Right hindlimb (tissue), 1 donor: Measurements from ENCODE around the gene AEBP1.

Experiments
- DNase-seq: peaks from one replicate; pipeline ENCODE4 v3.0.0-alpha.2; 2018

Gene AEBP1

DNA sequence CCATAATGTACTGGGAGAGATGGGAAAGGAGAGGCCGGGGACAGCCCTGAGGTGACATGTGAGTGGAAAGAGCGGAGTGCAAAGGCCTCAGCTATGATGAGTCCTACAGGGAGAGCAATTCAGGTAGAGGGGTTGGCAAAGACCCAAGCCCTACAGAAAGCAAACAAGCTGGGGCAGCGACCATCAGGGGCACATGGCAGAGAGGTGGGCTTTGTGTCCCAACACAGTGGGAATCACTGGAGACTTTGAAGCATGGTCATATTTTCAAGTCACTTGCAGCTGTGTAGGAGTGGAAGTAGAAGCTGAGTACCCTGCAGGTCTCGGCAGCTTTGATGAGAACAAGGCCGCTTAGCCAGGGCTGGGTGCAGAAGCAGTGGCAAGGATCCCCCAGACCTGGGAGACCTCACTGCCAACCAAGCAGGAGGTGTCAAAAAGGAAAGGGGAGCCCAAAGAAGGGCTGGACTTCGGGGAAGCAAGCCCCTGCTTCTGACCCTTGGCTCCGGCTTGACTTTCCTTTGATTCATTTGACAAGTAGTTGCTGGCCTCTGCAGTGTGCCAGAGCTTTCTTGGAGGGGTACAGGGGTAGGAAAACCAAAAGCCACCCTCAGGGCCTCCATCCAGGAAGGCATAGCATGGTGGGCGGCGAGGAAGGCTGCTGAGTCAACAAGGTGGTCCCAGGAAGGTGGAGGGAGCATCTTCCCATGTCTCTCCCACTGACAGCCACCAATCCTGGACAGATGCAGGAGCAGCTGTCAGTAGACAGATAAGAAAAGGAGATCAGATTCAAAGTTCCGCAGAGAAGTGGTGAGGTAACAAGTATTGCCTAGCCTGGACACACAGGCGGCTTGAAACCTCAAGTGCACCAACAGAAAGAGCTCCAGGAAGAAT lies 36.8 kb upstream of the AEBP1 start:
- peak; percentile 18 for DNase-seq

DNA sequence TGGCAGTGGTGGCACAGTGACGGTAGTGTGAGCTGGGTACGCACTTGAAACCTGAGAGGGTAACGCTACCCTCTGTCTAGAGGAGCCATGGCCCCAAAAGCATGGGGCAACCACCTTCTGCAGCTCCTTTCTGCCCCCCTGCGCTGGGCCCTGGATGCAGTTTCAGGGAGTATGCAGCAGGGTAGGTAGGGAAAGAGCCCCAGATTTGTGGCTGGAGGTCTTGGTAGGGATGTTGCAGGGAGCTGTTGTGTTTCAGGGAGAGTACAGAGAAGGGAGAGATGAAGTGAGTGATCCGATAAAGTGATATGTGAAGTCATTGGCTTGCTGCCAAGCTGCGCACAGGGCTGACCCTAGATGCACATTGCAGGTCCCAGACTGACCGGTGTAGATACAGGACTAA lies 36.1 kb upstream of the AEBP1 start:
- DNase-seq, result no peak

DNA sequence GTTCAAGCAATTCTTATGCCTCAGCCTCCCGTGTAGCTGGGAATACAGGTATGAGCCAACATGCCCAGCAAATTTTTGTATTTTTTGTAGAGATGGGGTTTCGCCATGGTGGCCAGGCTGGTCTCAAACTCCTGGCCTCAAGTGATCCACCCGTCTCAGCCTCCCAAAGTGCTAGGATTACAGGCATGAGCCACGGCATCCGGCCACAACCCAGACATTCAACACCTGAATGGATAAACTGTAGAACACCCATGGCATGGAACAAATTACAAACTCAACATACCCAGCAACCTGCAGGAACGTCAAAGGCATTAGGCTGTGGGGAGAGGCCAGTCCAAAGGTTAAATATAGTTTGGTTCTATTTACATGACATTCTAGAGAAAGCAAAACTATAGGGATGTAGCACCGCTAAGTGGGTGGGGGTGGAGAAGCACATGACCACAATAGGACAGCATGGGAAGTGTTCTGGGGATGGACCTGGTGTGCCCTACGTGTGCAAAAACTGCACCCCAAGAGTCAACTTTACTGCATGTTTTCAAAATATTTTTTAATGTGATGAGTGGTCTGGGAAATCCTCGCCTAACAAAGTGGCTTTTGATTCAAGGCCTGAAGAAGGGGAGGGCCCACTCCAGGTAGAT lies 32.3 kb upstream of the AEBP1 start:
- no peak for DNase-seq

DNA sequence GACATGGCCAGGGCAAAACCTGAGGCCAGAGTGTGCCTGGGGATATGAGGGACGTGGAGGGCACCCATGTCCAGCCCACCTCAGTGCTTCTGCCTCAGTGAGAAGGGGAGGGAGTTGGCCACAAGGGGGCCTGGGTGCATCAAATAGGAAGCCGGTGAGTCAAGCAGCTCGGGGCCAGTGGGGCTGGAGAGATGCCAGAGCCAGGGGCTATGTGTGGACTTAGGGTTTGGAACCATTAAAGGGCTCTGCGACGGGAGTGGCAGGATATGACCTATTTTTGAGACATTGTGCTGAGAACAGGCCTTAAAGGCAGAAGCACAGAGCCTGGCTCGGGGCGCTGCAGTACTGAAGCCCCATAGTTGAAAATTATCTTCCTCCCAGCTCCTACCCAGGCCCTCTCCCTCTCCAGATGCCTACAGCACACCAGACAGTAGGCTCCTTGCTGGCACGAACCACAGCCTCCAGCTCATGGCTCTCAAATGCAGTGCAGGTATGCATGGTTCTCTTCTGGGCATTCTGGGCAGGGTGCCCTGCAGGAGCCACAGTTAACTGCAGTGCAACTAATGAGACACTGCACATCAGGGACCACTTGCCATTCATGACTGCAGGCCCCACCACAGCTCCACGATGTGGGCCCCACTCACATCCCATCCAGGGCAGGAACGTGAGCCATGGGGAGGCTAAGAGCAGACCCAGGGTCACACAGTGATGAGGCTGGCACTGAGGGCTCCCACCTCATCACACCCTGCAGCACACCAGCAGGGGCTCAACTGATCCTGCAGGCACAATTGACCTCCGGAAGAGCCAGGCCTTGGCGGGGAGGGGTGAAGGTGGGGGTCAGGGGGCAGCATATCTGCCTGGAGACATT lies 31.5 kb upstream of the AEBP1 start:
- DNase-seq, result peak; percentile 64

DNA sequence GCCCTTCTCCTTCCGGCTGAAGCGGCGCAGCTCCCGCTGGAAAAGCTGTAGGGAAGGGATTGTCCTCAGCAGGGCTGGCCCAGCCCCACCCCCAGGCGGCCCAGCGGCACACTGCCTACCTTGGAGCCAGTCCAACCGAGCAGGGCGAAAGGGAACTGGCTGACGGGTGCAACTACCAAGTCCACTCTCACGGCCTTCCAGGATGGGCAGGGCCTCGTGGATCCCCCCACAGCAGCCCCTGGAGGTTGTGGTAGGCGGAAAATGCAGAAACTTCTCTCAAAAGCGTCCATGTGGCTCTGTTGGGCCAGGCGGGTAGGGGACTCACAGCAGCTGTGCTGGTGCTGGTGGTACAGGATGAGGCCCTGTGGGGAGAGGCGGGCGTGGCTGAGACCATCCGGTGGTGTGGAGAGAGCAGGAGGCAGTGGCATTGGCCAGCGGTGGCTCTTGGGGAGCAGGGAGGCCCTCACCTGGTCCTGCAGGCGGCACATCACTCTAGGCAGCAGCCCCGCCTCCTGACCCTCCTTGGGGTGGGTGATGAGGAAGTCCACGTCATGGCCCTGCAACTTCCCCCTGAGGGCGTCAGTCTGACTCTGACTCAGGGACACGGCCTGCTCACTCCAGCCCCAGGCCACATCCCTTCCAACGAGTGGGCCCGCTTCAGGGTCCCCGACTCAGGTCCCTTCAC lies 30.3 kb upstream of the AEBP1 start:
- DNase-seq, result peak; percentile 44

DNA sequence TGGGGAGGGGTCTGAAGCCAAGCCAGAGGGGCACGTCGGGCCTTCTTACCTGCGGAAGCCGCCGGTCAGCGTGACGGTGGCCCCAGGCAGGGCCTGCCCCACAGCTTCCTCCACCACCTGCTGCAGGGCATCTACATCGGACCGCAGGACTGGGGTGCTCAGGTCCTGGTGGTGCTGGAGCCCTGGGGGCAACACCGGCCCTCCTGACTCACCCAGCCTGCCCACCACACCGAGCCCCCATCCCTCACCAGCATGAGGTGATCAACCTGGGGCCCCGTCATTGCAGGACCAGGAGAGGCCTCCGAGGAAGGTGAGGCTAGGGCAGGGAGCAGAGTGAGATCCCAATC lies 29.8 kb upstream of the AEBP1 start:
- DNase-seq, result no peak

DNA sequence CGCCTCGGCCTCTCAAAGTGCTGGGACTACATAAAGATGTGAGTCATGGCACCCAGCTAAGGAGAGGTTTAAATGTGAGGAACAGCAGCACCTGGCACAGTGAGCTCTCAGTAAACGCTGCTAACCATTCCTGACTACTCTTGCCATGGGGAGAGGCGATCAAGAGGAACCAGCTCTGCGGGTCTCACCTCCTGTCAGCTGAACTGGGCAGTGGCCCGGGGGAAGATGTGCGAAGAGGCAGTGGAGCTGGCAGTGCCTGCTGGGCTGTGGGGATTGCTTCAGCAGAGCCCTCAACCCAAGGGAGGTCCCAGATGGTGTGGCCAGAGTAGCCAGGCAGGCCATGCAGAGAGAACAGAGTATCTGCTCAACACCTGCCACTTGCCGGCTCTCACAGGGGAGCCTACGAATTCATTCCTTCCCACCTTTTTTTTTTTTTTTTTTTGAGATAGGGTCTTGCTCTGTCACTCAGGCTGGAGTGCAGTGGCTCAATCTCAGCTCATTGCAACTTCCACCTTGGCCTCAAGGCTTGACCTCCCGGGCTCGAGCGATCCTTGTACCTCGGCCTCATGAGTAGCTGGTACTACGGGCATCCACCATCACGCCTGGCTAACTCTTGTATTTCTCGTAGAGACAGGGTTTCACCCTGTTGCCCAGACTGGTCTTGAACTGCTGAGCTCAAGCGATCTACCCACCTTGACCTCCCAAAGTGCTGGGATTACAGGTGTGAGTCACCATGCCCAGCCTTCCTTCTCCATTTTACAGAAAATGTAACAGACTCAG lies 28.7 kb upstream of the AEBP1 start:
- no peak for DNase-seq

DNA sequence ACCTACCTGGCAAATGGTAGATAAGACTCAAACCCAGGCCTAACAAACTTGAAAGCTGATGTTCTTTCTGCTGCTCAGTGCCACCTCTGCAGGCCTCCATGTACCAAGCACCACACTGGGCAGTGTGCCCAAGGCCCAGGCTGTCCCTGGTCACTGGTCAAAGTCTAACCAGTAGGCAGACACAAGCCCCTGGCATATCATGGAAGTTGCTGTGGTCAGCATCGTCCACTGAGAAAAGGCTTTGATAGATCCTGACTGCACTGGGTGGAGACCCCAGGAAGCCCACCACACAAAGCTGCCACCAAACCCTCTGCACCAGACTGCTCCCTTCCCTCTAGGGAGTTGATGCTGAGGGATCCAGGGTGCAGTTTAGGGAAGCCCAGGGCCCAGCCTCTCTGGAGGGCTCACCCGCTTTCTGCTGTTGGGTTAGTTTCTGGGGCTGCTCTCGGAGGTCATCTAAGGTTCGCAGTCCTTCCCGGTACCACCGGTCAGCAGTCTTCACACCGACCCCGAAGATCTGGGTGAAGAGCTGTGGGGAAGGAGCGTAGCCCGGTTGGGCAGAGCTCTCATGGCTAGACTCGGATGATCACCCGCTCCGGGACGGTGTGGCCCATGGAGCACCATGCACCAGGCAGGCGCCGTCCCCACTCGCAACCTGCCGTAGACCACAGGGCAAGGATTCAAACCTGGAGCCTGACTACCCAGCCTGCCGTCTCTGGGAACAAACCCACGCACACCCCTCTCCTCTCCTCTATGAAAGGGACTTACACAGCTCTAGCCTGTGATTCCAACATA lies 27.8 kb upstream of the AEBP1 start:
- no peak for DNase-seq

DNA sequence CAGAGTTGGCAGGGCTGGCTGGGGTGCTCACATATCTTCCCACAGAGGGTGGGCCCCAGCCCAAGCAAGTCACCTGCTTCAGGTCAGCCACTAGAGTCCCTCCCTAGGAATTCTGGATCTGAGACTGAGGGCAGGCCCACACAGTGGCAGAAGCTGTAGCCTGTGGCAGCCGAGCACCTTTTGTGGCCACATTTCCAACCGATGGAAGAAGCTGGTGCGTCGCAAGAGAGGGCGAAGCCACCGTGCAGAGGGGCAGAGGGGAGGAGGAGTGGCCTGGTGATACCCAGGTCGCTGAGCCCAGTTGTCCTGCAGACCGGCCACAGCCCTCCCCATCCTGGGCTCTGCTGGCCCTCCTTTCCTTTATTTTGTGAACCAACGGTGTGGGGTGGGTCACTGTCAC lies 27.1 kb upstream of the AEBP1 start:
- DNase-seq, result no peak

DNA sequence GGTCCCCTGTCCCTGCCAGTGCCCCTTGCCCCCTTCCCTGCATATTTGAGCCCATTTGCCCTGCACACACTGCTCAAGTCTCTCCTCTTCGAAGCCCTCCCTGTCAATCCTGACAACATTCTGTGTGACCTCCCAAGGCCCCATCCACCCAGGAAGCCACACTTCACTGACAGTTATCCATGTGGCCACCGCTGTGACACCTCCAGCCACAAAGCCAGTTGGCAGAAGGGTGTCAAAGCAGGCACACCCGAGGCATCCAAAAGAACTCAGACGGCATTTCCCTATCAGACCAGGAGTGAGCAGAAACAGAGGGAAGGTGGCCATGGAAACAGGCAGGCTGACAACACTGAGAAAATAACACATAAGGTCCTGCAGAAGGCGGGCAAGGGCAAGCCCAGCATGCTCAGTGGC lies 26.5 kb upstream of the AEBP1 start:
- no peak for DNase-seq

DNA sequence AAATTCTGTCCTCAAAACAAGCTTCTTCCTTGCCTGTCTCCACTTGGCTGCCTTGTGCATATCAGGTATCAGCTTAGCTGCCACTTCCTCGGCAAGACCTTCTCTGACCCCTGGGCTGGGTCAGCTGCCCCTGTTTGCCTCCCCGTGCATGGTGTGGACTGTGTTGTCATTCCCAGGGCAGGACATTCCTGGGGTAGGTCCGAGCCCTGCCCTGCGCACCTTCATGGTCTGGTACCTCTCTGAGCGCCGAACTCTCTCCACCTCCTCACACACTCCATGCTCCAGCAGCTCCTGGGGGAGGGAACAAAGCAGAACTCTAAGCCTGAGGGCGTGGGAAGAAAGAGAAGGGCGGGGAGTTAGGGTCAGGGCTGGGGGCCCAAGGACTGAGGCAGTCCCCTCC lies 25.6 kb upstream of the AEBP1 start:
- DNase-seq, result no peak

DNA sequence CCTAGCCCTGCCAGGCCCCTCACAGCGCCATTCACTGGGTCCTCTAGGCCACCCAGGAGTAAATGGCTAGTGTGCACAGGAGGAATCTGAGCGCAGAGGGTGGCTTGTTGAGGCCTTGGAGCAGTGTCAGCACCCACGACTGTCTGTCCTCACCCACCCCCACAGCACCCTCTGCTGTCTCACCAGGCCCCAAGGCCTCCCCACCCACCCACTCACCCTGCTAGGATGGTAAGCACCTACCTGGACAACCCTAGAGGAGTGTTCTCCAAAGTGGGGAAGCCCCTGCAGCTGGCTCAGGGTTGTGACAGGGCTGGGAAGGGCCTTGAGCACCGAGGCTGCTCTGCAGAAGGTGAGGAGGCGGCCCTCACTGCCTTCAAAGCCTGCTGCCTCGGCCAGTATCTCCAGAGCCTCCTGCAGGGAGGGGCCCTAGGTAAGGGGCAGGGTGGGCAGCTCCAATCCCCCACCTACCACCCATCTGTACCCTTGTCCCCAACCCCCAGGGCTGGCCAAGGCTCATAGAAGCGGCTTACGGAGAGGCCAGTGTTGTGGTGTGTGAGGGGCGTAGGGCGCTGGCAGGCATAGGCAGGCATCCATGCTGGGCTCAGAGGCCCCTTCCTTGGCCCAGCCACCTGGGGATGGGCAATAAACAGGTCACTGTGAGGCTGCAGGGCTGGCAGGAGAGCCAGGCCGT lies 24.7 kb upstream of the AEBP1 start:
- no peak for DNase-seq

DNA sequence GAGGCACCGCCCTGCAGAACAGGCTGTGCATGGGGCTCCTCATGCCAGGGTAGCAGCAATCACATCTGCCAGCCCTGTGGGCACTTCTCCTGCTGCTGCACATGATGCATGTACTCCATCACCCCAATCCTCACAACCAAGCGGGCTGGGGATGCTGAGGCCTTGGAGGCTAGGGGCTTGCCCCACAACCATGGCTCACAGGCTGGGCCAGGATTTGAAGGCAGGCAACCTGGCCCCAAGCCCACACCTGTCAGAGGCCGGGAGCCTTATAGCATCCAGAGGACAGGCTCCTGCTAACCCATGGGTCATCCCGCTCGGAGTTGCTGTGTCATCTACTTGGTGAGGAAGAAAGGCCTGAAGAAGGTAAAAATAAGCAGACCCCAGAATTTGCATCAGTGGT lies 24.0 kb upstream of the AEBP1 start:
- DNase-seq, result no peak

DNA sequence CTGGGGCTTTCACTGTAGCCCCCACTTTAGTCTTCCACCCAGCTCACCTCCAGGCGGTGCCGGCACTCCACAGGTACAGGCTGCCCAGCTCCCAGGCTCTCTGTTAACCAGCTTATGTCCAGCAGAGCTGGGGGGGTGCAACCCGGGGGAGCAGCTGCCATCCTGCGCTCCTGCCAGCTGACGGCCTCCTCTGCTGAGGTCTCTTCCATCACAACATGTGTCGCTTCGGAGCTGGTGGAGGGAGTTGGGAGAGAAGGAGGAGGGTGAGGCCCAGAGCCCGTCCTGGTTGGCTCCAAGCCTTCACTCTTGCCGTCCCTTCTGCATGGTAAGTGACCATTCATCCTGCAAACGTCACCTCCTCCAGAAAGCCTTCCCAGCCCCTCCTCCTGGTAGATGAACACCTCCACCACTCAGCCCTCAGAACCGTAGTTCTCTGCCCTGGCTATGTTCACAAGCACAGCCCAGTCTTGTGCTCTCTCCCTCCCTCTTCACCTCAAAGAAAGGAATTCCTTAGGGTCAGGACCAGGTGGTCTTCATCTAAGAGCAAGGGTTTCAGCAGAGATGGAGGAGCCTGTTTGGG lies 23.4 kb upstream of the AEBP1 start:
- DNase-seq, result peak; percentile 61

DNA sequence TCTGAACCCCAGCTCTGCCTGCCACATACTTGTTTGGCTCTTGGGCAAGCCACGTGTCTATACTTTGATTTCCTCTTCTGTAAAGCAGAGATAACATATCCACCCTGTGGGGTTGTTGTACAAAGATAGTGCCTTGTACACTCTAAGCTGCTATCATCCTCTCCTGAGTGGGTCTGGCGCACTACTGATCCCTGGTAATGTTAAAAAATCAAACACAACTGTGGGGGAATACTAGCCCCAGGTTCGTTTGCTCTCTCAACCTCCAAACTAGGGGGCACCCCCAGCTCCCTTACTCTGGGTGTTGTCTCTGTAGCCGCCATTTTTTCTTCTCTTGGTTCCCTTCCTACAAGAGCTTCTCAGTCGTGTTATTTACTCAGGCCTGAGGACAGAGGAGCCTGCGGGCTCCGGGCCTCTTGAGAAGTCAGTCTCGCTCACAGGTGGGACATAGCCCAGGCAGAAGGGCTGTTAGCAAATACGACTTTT lies 22.8 kb upstream of the AEBP1 start:
- DNase-seq, result no peak

DNA sequence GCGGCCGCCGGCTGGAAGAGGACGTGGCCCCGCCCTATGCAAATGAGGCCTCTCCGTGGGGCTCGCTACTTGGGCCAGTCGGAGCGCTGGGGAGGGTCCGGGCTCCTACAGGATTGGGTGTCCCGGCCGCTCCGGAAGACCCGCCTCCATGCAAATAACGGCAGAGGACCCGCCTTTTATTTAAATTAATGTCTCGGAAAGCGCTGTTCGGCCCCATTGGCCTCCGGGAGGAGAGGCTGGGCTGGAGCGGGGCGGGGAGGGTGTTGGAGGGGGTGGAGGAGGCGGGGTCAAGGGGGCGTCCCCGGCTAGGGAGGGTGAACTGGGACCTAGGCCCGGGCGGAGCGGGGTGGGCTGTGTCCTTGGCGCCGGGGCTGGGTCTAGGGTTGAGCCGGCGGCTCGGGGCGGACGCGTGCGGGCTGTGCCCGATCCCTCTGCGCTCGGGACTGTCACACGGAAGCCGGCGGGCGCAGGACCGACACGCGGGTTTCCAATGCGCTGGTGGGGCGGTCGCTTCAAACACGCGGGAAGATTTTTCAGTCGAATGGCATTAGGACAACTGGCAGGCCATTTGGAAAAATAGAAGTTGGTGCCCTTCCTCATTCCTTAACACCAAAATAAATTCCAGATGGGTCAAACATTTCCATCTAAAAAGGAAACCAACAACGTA lies 21.5 kb upstream of the AEBP1 start:
- DNase-seq, result peak; percentile 100

DNA sequence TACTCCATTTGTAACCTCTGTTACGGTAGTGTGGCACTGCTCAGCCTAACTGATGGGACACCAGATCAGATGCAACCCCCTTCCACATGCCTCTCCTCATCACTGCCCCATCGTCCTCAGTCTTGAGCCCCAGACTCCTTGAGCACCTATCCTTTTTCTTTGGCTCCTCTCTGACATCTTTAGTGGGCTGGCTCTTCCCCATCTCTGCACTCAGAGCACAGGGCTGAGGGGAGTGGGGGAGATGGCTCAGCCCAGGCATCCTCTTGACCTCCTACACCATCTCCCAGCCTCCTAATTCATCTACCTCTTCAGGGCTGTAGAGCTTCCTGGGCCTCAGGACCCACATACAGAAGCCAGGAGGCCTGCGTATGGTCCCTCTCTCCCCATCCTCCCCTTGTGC lies 20.3 kb upstream of the AEBP1 start:
- DNase-seq, result no peak

DNA sequence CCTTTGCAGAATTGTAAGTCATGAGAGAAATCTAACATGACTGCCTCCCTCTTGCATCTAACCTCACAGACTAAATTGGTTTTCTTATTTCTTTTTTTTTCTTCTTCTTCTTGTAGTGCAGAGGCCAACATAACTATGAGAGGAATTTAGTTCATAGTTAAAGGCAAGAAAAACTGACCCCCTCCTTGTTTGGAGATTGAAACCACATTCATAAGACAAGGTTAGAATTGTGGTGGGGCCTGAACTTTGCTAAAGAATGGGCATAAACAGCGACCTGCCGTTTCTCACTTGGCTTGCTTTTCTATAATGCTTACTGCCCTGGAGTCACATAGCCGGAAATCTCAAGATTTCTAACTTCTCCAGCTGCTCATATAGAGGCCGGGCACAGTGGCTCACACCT lies 19.4 kb upstream of the AEBP1 start:
- no peak for DNase-seq

DNA sequence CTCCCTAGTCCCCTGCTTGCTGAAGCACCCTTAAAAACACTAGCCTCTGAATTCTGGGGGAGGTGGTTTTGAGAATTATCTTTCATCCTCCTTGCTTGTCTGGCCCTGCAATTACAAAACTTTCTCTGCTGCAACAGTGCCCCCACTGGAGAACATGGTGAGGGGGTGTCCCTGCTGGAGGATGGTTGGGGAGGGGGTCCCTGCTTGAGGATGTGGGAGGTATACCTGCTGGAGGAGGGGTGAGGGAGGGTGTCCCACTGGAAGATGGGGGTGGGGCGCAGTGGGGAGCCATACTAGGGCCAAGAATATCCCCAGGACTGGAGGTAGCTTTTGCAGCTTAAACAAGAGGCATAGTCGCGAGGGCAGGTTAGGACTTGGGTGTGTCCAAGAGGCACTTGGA lies 18.6 kb upstream of the AEBP1 start:
- DNase-seq, result no peak

DNA sequence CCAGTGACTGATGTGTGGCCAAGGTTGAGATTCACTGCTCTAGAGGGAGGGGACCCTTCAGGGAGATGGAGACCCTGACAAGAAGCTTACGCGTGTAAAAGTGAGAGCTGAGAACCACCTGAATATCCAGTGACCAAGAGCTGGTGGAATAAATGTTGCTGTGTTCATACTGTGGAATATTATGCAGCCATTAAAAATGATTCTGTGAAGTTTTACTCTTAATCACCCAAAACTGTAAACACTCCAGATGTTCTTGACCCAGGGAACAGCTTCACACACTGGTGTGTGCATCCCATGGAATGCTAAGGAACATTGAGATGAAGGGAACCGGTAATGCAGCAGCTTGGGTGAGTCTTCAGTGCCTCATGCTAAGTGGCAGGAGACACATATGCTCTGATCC lies 17.5 kb upstream of the AEBP1 start:
- DNase-seq, result no peak
